SK-N-SH treated with all-trans-retinoic acid at 6 μM for 48 hours (cell line): Measurements from ENCODE around the gene SGPP1.

Source experiments
- ATAC-seq: fragments of 200-7000 bp; cut with Tn5 transposase; 3 replicates; pipeline ENCODE4 v1.9.1; 2020; ENCODE audit warnings: mild to moderate bottlenecking, moderate library complexity
- ARNTL ChIP-seq: fragments of 450-650 bp; formaldehyde crosslinking; IDR thresholded peaks from 2 replicates; pipeline ENCODE4 v1.5.0; 2020; ENCODE audit warnings: low read depth, mild to moderate bottlenecking, moderate library complexity, borderline replicate concordance
- BACH2 ChIP-seq: fragments of 250-450 bp; sonication (Bioruptor Pico); IDR thresholded peaks from 2 replicates; pipeline ENCODE4 v1.9.0; 2021; ENCODE audit warnings: mild to moderate bottlenecking, borderline replicate concordance
- CSDC2 ChIP-seq: fragments of 250-450 bp; sonication (Bioruptor Pico); IDR thresholded peaks from 2 replicates; pipeline ENCODE4 v1.5.0; 2020; ENCODE audit warnings: mild to moderate bottlenecking, moderate library complexity
- ESRRG ChIP-seq: fragments of 250-450 bp; sonication (Bioruptor Pico); IDR thresholded peaks from 2 replicates; pipeline ENCODE4 v1.6.1; 2021; ENCODE audit warnings: mild to moderate bottlenecking
- GLIS3 ChIP-seq: fragments of 250-450 bp; sonication (Bioruptor Pico); IDR thresholded peaks from 2 replicates; pipeline ENCODE4 v1.5.0; 2020; ENCODE audit warnings: mild to moderate bottlenecking, moderate library complexity
- ISL1 ChIP-seq: fragments of 250-450 bp; sonication (Bioruptor Pico); IDR thresholded peaks from 2 replicates; pipeline ENCODE4 v2.1.2; 2022; ENCODE audit warnings: mild to moderate bottlenecking, moderate library complexity
- OSR1 ChIP-seq: fragments of 250-450 bp; sonication (Bioruptor Pico); IDR thresholded peaks from 2 replicates; pipeline ENCODE4 v1.8.0; 2022; ENCODE audit warnings: moderate library complexity, mild to moderate bottlenecking, inconsistent platforms
- PPARA ChIP-seq: fragments of 250-450 bp; sonication (Bioruptor Pico); IDR thresholded peaks from 2 replicates; pipeline ENCODE4 v1.5.0; 2020; ENCODE audit warnings: mild to moderate bottlenecking, borderline replicate concordance
- RARB ChIP-seq: fragments of 250-450 bp; sonication (Bioruptor Pico); IDR thresholded peaks from 2 replicates; pipeline ENCODE4 v1.8.0; 2021; ENCODE audit warnings: mild to moderate bottlenecking, moderate library complexity
- SNAI2 ChIP-seq: fragments of 250-450 bp; sonication (Bioruptor Pico); IDR thresholded peaks from 2 replicates; pipeline ENCODE4 v1.5.0; 2020; ENCODE audit warnings: mild to moderate bottlenecking, moderate library complexity
- TCF4 ChIP-seq: fragments of 250-450 bp; sonication (Bioruptor Pico); IDR thresholded peaks from 2 replicates; pipeline ENCODE4 v1.8.0; 2021; ENCODE audit warnings: mild to moderate bottlenecking, moderate library complexity, borderline replicate concordance
- TOX ChIP-seq: fragments of 250-450 bp; sonication (Bioruptor Pico); IDR thresholded peaks from 2 replicates; pipeline ENCODE4 v1.8.0; 2021; ENCODE audit warnings: mild to moderate bottlenecking, moderate library complexity, borderline replicate concordance
- ZC3H10 ChIP-seq: fragments of 250-450 bp; sonication (Bioruptor Pico); IDR thresholded peaks from 2 replicates; pipeline ENCODE4 v1.5.1; 2021; ENCODE audit warnings: mild to moderate bottlenecking, moderate library complexity
- ZFP3 ChIP-seq: fragments of 250-450 bp; sonication (Bioruptor Pico); IDR thresholded peaks from 2 replicates; pipeline ENCODE4 v1.5.0; 2020; ENCODE audit warnings: mild to moderate bottlenecking, moderate library complexity
- ZFP30 ChIP-seq: fragments of 450-650 bp; formaldehyde crosslinking; IDR thresholded peaks from 2 replicates; pipeline ENCODE4 v1.5.0; 2022; ENCODE audit warnings: mild to moderate bottlenecking, moderate library complexity
- ZNF565 ChIP-seq: fragments of 450-650 bp; formaldehyde crosslinking; conservative IDR thresholded peaks from 2 replicates; pipeline ENCODE4 v1.5.0; 2020; ENCODE audit warnings: low read depth, mild to moderate bottlenecking, moderate library complexity
- ZNF70 ChIP-seq: fragments of 450-650 bp; formaldehyde crosslinking; IDR thresholded peaks from 2 replicates; pipeline ENCODE4 v1.5.0; 2020; ENCODE audit warnings: mild to moderate bottlenecking, moderate library complexity
- ZNF8 ChIP-seq: fragments of 450-650 bp; formaldehyde crosslinking; IDR thresholded peaks from 2 replicates; pipeline ENCODE4 v1.5.0; 2020; ENCODE audit warnings: mild to moderate bottlenecking, moderate library complexity
- TF ChIP-seq, protein P1 (sequence below): fragments of 250-450 bp; sonication (Bioruptor Pico); IDR thresholded peaks from 2 replicates; pipeline ENCODE4 v1.5.1; 2021; ENCODE audit warnings: mild to moderate bottlenecking, moderate library complexity
- TF ChIP-seq, protein P2 (sequence below): fragments of 250-450 bp; sonication (Bioruptor Pico); IDR thresholded peaks from 2 replicates; pipeline ENCODE4 v1.5.1; 2020; ENCODE audit warnings: low read depth, mild to moderate bottlenecking, moderate library complexity
- TF ChIP-seq, protein P3 (sequence below): fragments of 250-450 bp; sonication (Bioruptor Pico); IDR thresholded peaks from 2 replicates; pipeline ENCODE4 v1.8.0; 2021; ENCODE audit warnings: low read depth, mild to moderate bottlenecking, moderate library complexity, borderline replicate concordance

Gene SGPP1

DNA sequence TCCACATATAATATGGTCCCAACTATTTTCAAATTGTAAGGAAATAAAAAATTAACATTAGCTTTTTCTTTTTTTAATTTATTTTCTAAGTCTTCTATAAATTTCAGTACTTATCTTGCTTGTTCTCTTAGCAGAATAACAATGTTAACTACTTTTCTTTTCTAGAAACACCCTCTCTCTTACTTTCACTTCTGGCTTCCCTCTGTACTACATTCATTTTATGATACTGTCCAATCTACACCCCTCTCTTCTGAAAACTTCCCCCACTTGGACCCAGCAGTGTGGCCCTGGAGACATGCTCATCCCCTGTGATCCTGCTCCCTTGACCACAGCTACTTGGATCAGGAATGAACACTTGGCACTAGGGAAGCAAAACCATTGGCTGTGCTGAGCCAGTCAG lies 15.7 kb downstream of the SGPP1 start:
- ATAC-seq, result no peak
- no peak for TF ChIP-seq RARB (CRISPR knock-in tag)
- no peak for TF ChIP-seq ARNTL (CRISPR knock-in tag)
- TF ChIP-seq ESRRG (CRISPR knock-in tag), result no peak
- TF ChIP-seq, protein P1, sequence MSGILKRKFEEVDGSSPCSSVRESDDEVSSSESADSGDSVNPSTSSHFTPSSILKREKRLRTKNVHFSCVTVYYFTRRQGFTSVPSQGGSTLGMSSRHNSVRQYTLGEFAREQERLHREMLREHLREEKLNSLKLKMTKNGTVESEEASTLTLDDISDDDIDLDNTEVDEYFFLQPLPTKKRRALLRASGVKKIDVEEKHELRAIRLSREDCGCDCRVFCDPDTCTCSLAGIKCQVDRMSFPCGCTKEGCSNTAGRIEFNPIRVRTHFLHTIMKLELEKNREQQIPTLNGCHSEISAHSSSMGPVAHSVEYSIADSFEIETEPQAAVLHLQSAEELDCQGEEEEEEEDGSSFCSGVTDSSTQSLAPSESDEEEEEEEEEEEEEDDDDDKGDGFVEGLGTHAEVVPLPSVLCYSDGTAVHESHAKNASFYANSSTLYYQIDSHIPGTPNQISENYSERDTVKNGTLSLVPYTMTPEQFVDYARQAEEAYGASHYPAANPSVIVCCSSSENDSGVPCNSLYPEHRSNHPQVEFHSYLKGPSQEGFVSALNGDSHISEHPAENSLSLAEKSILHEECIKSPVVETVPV (CRISPR knock-in tag), result no peak
- TF ChIP-seq SNAI2 (CRISPR knock-in tag), result no peak

DNA sequence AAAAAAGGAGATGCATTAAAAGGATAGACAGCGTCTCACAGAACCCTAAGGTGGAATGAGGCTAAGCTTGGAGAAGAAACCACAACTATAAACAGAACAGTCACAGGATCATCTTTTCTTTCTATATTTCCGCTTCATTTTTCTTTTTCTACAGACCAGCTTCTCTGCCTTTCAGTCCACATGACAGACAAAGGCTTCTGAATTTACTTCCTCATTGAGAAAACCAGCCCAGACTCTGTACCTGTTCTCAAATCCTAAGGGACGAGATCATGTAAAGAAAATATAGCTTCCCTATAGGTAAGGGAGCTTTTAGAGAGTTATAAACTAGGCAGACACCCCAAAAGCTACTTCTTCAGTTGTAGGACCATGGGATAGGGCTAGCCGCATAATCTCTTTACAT lies 17.4 kb downstream of the SGPP1 start:
- TF ChIP-seq, protein P2, sequence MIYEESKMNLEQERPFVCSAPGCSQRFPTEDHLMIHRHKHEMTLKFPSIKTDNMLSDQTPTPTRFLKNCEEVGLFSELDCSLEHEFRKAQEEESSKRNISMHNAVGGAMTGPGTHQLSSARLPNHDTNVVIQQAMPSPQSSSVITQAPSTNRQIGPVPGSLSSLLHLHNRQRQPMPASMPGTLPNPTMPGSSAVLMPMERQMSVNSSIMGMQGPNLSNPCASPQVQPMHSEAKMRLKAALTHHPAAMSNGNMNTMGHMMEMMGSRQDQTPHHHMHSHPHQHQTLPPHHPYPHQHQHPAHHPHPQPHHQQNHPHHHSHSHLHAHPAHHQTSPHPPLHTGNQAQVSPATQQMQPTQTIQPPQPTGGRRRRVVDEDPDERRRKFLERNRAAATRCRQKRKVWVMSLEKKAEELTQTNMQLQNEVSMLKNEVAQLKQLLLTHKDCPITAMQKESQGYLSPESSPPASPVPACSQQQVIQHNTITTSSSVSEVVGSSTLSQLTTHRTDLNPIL, result no peak
- TF ChIP-seq SNAI2 (CRISPR knock-in tag), result no peak
- TF ChIP-seq CSDC2, result no peak
- TF ChIP-seq ZC3H10 (CRISPR knock-in tag), result no peak
- TF ChIP-seq BACH2 (CRISPR knock-in tag), result no peak
- TF ChIP-seq ZFP30 (CRISPR knock-in tag), result no peak
- no peak for TF ChIP-seq ESRRG (CRISPR knock-in tag)
- TF ChIP-seq GLIS3, result no peak
- no peak for TF ChIP-seq ISL1 (CRISPR knock-in tag)
- no peak for ATAC-seq

GRCh38 chr14:63709589-63709988 lies 18.3 kb downstream of the SGPP1 start:
- no peak for TF ChIP-seq TCF4
- no peak for TF ChIP-seq BACH2 (CRISPR knock-in tag)
- no peak for ATAC-seq

DNA sequence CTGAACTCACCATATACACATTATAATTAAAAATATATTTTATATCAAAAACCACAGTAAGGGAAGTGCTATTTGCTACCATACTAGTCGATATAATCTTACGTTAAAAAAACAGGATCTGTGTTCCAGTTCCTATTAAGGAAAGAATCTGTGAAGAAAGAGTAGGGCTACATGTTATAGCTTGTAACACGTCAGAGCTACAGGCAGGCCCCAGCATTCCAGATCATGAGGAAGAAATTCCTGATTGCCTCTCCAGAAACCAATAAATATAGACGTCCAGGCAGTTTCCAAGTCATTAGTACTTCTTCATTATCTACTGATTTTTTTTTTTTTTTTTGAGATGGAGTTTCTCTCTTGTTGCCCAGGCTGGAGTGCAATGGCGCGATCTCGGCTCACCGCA lies 20.6 kb downstream of the SGPP1 start:
- no peak for TF ChIP-seq ZNF70 (CRISPR knock-in tag)
- TF ChIP-seq OSR1 (CRISPR knock-in tag), result no peak
- TF ChIP-seq PPARA (CRISPR knock-in tag), result no peak
- TF ChIP-seq CSDC2, result no peak
- no peak for TF ChIP-seq RARB (CRISPR knock-in tag)
- TF ChIP-seq ARNTL (CRISPR knock-in tag), result no peak
- TF ChIP-seq TOX (CRISPR knock-in tag), result no peak
- TF ChIP-seq, protein P2, result no peak
- no peak for TF ChIP-seq TCF4
- TF ChIP-seq ZNF8 (CRISPR knock-in tag), result no peak
- no peak for TF ChIP-seq ZFP30 (CRISPR knock-in tag)
- TF ChIP-seq, protein P1 (CRISPR knock-in tag), result no peak
- TF ChIP-seq, protein P3, sequence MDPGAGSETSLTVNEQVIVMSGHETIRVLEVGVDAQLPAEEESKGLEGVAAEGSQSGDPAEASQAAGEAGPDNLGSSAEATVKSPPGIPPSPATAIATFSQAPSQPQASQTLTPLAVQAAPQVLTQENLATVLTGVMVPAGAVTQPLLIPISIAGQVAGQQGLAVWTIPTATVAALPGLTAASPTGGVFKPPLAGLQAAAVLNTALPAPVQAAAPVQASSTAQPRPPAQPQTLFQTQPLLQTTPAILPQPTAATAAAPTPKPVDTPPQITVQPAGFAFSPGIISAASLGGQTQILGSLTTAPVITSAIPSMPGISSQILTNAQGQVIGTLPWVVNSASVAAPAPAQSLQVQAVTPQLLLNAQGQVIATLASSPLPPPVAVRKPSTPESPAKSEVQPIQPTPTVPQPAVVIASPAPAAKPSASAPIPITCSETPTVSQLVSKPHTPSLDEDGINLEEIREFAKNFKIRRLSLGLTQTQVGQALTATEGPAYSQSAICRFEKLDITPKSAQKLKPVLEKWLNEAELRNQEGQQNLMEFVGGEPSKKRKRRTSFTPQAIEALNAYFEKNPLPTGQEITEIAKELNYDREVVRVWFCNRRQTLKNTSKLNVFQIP (CRISPR knock-in tag), result no peak
- no peak for TF ChIP-seq GLIS3
- no peak for TF ChIP-seq SNAI2 (CRISPR knock-in tag)
- TF ChIP-seq ZC3H10 (CRISPR knock-in tag), result no peak
- TF ChIP-seq ZFP3 (CRISPR knock-in tag), result no peak
- TF ChIP-seq ZNF565 (CRISPR knock-in tag), result no peak
- TF ChIP-seq BACH2 (CRISPR knock-in tag), result no peak
- no peak for ATAC-seq
